AG04450 (cell line): ENCODE results near the gene PILRA. TPM values are rescaled to one million over a fixed set of nuclear protein-coding genes. Genes with fewer than 3 reads are reported as not detected.

ENCODE experiments used
- CTCF ChIA-PET: fragments of 300-600, 350-600 bp; formaldehyde crosslinking; extraction: SDS; loops from one replicate; lab custom pipeline; 2022; ENCODE audit warnings: antibody characterized with exemption, inconsistent platforms; lab: Charles Lee
- POLR2A ChIA-PET: fragments of 350-600 bp; formaldehyde crosslinking; extraction: SDS; loops from one replicate; lab custom pipeline; 2021; ENCODE audit warnings: antibody characterized with exemption, inconsistent platforms; lab: Yijun Ruan, JAX
- DNase-seq: peaks from one replicate; pipeline ENCODE4 v3.0.0-alpha.2; 2011; ENCODE audit warnings: low read depth, low spot score
- H3K27ac ChIP-seq: one replicate; pipeline ENCODE4 v1.5.1; 2012; ENCODE audit warnings: low read depth, low read length, control low read depth
- H3K27me3 ChIP-seq: one replicate; pipeline ENCODE4 v1.6.0; 2012; ENCODE audit warnings: low read length; ENCODE audit not compliant: control insufficient read depth, insufficient read depth
- H3K4me3 ChIP-seq: 2 replicates; pipeline ENCODE4 v1.5.1; 2011; ENCODE audit warnings: mild to moderate bottlenecking, low read depth, low read length, control low read depth
- H3K9me3 ChIP-seq: 2 replicates; pipeline ENCODE4 v1.5.1; 2012; ENCODE audit warnings: low read length; ENCODE audit not compliant: control insufficient read depth, insufficient read depth
- CTCF ChIP-seq: IDR thresholded peaks from 2 replicates; pipeline ENCODE4 v1.5.1; 2011; ENCODE audit warnings: low read depth, low read length, control low read depth, inconsistent platforms
- polyA plus RNA-seq: library from polyadenylated mRNA; depleted of rRNA; stranded (reverse); fragments of >200 nt; gene quantifications from 2 replicates; pipeline ENCODE4 v1.2.3, GENCODE V29; 2011

The PILRA gene
- polyA plus RNA-seq, 1 experiment, result 0.30 TPM

GRCh38 chr7:100397315-100398081 lies 24.2 kb downstream of the PILRA start:
- TF ChIP-seq CTCF, result no peak
- no peak overlapping the region for H3K4me3 ChIP-seq
- H3K27me3 ChIP-seq, result peaks cover 44% of the 10 kb centered on the region
- ChIA-PET CTCF (interaction anchor here (1.5 to 2.4 kb wide), 2 partner anchors 10 kb away, joined by 7 to 11 read pairs; no protein-coding TSS in a partner anchor), POLR2A (no interaction called here)
- H3K27ac ChIP-seq, result no peak overlapping the region
- DNase-seq, result no peak
- 0 out of 2 replicates have a peak, but pooled peaks cover 4% of the 10 kb centered on the region for H3K9me3 ChIP-seq

DNA sequence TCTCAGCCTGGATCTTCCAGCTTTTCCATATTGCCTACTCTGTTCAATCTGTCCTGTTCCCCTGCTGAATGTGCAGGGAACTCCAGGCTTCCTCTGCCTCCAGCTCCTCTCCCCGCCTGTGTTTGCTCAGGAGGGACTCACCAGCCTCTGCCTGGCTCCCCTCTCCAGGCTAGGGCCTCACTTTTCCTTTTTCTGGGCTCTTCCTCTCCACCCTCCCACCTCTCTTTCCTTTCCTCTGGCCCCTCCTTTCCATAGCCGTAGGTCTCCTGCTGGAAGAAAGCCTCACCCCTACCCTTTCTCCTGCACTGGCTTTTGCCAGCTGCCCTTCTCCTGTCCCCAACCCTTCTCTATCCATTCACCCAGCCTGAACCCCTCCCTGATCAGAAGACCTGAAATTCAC lies 25.0 kb downstream of the PILRA start:
- Histone ChIP-seq H3K4me3 (no peak overlapping the region), H3K27me3 (peaks cover 39% of the 10 kb centered on the region), H3K27ac (no peak overlapping the region), H3K9me3 (0 out of 2 replicates have a peak, but pooled peaks cover 4% of the 10 kb centered on the region)
- POLR2A ChIA-PET, result no interaction called here
- no peak for TF ChIP-seq CTCF
- CTCF ChIA-PET, result interaction anchor here (1.5 kb wide), 1 partner anchor 9 kb away, joined by 7 read pairs; no protein-coding TSS in a partner anchor
- no peak for DNase-seq

- H3K27me3 ChIP-seq, result peaks cover 32% of the 10 kb centered on the region
- DNase-seq, result no peak
- H3K9me3 ChIP-seq, result no peaks in the 10 kb centered on the region
- no peak overlapping the region for H3K4me3 ChIP-seq
- CTCF ChIA-PET, result no interaction called here
- H3K27ac ChIP-seq, result no peak overlapping the region
- TF ChIP-seq CTCF, result no peak
- POLR2A ChIA-PET, result no interaction called here
Observed at GRCh38 chr7:100400041-100400440, 26.8 kb downstream of the PILRA start.

DNA sequence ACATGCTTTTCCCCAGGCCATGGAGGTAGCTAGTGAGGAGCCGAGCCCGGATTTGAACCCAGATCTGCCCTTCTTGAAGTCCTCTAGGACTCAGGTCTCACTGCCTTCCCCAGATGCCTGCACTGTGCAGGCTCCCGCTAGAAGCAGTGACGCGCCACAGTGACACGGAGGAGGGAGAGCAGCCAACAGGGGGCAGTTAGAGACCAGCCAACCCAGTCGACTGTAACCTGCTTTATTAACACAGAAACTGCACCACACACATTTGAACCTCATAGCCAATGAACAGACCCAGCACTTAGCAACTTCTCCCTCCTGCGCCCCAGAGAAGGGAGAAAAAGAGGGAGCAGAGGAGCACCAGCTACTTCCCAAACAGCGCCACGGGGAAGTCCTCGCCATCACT lies 27.4 kb downstream of the PILRA start:
- peaks cover 30% of the 10 kb centered on the region for H3K27me3 ChIP-seq
- ChIA-PET POLR2A (no interaction called here), CTCF (interaction anchor here (0.6 kb wide), 1 partner anchor 82 kb away, joined by 3 read pairs; no protein-coding TSS in a partner anchor)
- H3K27ac ChIP-seq, result no peak overlapping the region
- no peaks in the 10 kb centered on the region for H3K9me3 ChIP-seq
- 0 out of 2 replicates have a peak, but pooled peaks have one; percentile 12 for TF ChIP-seq CTCF
- H3K4me3 ChIP-seq, result no peak overlapping the region
- DNase-seq, result no peak

- CTCF ChIA-PET, result no interaction called here
- H3K27ac ChIP-seq, result no peak overlapping the region
- peaks cover 34% of the 10 kb centered on the region for H3K27me3 ChIP-seq
Observed at GRCh38 chr7:100401811-100402210, 28.5 kb downstream of the PILRA start.

More at GRCh38 chr7:100401811-100402210, 28.5 kb downstream of the PILRA start:
- no peak overlapping the region for H3K4me3 ChIP-seq
- POLR2A ChIA-PET, result no interaction called here
- H3K9me3 ChIP-seq, result no peaks in the 10 kb centered on the region
- TF ChIP-seq CTCF, result no peak
- DNase-seq, result no peak
